Panc1 (cell line): ENCODE measurements around the gene KRI1. TPM values are rescaled to one million over a fixed set of nuclear protein-coding genes. Genes with fewer than 3 reads are reported as not detected.

ENCODE experiments used
- ATAC-seq: fragments of 200-7000 bp; cut with Tn5 transposase; 2 replicates; pipeline ENCODE4 v1.9.1; 2020; ENCODE audit warnings: mild to moderate bottlenecking, moderate library complexity
- BruUV-seq: library from RNA; stranded (reverse); fragments of 400-500 nt; replicated peaks from 2 replicates; lab custom pipeline; 2021; lab: Mats Ljungman, UMichigan
- CTCF ChIA-PET: fragments of 300-600 bp; sonication (Branson Sonifier 250); formaldehyde crosslinking; loops from one replicate; lab custom pipeline; 2022; ENCODE audit warnings: antibody characterized with exemption; lab: Charles Lee
- POLR2A ChIA-PET: fragments of 300-600 bp; sonication (Branson Sonifier 250); formaldehyde crosslinking; loops from one replicate; lab custom pipeline; 2022; ENCODE audit warnings: antibody characterized with exemption; lab: Charles Lee
- DNase-seq: peaks from one replicate; pipeline ENCODE4 v3.0.0-alpha.2; 2010; ENCODE audit warnings: low read depth, low spot score
- H3K27ac ChIP-seq: 2 replicates; pipeline ENCODE4 v1.5.1; 2011; ENCODE audit warnings: mild to moderate bottlenecking, low read length, inconsistent platforms
- H3K27me3 ChIP-seq: fragments of 200-500 bp; sonication (Bioruptor generic); 2 replicates; pipeline ENCODE4 v1.6.0; 2014; ENCODE audit warnings: low read length, inconsistent platforms; ENCODE audit not compliant: control insufficient read depth, insufficient read depth
- H3K36me3 ChIP-seq: fragments of 200-500 bp; sonication (Bioruptor generic); 2 replicates; pipeline ENCODE4 v1.5.1; 2014; ENCODE audit warnings: inconsistent platforms, mild to moderate bottlenecking, low read length, moderate library complexity; ENCODE audit not compliant: control insufficient read depth, insufficient read depth
- H3K4me1 ChIP-seq: 2 replicates; pipeline ENCODE4 v1.5.1; 2011; ENCODE audit warnings: inconsistent platforms, mild to moderate bottlenecking, low read length, moderate library complexity; ENCODE audit not compliant: control insufficient read depth, insufficient read depth
- H3K4me3 ChIP-seq, 2 experiments: 2 replicates each; pipeline ENCODE4 v1.5.1; 2011 to 2012; ENCODE audit warnings: low read depth in 2 of 2, low read length in 2 of 2, mild to moderate bottlenecking in 2 of 2, inconsistent platforms in 1 of 2, moderate library complexity in 1 of 2
- H3K9me3 ChIP-seq: fragments of 200-500 bp; sonication (Bioruptor generic); 2 replicates; pipeline ENCODE4 v1.5.1; 2014; ENCODE audit warnings: low read depth, mild to moderate bottlenecking, inconsistent platforms, low read length, moderate library complexity; ENCODE audit not compliant: control insufficient read depth, insufficient read depth
- POLR2AphosphoS5 ChIP-seq: IDR thresholded peaks from 2 replicates; pipeline ENCODE4 v1.6.1; 2012; ENCODE audit warnings: mild to moderate bottlenecking, low read depth, low read length, moderate library complexity
- SIN3A ChIP-seq: IDR thresholded peaks from 2 replicates; pipeline ENCODE4 v1.6.1; 2012; ENCODE audit warnings: low read depth, mild to moderate bottlenecking, low read length, moderate library complexity, borderline replicate concordance; ENCODE audit not compliant: insufficient read depth
- TCF7L2 ChIP-seq: IDR thresholded peaks from 2 replicates; pipeline ENCODE4 v1.6.1; 2011; ENCODE audit warnings: mild to moderate bottlenecking, low read depth, low read length, inconsistent platforms
- in situ Hi-C: cut with HindIII; loops from 2 replicates; pipeline ENCODE4 v1.10.0; 2016; ENCODE audit warnings: low sequenced_read_pairs, low pct_unique_long_range_greater_than_20kb
- intact Hi-C: fragments of 100-400 bp; cut with micrococcal nuclease; formaldehyde crosslinking; loops from one replicate; pipeline ENCODE4 v1.10.0; 2022; ENCODE audit not compliant: unreplicated experiment
- total RNA-seq: library from RNA; stranded (reverse); gene quantifications from one replicate; pipeline ENCODE4 v1.2.1, GENCODE V29; 2021; ENCODE audit not compliant: unreplicated experiment
- TF ChIP-seq, protein P1 (sequence below): fragments of 450-650 bp; IDR thresholded peaks from 2 replicates; pipeline ENCODE4 v1.5.1; 2017; ENCODE audit warnings: mild to moderate bottlenecking
- TF ChIP-seq, protein P2 (sequence below), 2 experiments: IDR thresholded peaks; 2 replicates each; pipeline ENCODE4 v1.6.1; 2011 to 2012; ENCODE audit warnings: low read depth in 2 of 2, control low read depth in 1 of 2, low read length in 1 of 2, mild to moderate bottlenecking in 1 of 2, moderate library complexity in 1 of 2; ENCODE audit not compliant: insufficient read depth in 1 of 2

Gene KRI1
- total RNA-seq, 1 experiment from 2014 or later: 34.5 TPM

DNA sequence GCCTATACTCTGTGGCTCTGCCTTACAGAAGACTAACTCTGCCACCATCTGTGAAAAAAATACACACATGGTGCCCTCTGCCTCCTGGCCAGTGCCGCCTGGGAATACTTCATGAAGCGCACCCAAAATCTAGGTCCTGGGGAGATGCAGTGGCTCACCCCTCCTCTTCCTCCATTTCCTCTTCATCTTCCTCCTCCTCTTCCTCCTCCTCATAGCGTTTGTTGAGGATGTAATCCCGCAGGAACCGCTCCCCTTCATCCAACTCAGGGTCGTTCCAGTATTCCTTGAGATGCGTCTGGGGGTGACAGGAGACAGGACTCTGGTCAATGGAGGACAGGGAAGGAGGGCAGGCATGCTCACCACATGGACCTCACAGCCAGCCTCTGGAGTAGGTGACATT lies 5.7 kb downstream of the KRI1 start:
- TF ChIP-seq, protein P1, sequence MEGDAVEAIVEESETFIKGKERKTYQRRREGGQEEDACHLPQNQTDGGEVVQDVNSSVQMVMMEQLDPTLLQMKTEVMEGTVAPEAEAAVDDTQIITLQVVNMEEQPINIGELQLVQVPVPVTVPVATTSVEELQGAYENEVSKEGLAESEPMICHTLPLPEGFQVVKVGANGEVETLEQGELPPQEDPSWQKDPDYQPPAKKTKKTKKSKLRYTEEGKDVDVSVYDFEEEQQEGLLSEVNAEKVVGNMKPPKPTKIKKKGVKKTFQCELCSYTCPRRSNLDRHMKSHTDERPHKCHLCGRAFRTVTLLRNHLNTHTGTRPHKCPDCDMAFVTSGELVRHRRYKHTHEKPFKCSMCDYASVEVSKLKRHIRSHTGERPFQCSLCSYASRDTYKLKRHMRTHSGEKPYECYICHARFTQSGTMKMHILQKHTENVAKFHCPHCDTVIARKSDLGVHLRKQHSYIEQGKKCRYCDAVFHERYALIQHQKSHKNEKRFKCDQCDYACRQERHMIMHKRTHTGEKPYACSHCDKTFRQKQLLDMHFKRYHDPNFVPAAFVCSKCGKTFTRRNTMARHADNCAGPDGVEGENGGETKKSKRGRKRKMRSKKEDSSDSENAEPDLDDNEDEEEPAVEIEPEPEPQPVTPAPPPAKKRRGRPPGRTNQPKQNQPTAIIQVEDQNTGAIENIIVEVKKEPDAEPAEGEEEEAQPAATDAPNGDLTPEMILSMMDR: no peak
- TF ChIP-seq, protein P2, sequence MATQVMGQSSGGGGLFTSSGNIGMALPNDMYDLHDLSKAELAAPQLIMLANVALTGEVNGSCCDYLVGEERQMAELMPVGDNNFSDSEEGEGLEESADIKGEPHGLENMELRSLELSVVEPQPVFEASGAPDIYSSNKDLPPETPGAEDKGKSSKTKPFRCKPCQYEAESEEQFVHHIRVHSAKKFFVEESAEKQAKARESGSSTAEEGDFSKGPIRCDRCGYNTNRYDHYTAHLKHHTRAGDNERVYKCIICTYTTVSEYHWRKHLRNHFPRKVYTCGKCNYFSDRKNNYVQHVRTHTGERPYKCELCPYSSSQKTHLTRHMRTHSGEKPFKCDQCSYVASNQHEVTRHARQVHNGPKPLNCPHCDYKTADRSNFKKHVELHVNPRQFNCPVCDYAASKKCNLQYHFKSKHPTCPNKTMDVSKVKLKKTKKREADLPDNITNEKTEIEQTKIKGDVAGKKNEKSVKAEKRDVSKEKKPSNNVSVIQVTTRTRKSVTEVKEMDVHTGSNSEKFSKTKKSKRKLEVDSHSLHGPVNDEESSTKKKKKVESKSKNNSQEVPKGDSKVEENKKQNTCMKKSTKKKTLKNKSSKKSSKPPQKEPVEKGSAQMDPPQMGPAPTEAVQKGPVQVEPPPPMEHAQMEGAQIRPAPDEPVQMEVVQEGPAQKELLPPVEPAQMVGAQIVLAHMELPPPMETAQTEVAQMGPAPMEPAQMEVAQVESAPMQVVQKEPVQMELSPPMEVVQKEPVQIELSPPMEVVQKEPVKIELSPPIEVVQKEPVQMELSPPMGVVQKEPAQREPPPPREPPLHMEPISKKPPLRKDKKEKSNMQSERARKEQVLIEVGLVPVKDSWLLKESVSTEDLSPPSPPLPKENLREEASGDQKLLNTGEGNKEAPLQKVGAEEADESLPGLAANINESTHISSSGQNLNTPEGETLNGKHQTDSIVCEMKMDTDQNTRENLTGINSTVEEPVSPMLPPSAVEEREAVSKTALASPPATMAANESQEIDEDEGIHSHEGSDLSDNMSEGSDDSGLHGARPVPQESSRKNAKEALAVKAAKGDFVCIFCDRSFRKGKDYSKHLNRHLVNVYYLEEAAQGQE (IDR thresholded peaks at IDR 0.05; ENCODE audit: insufficient read depth in 1 of 2, low read depth in 2 of 2, low read length in 1 of 2): no peak
- TF ChIP-seq POLR2AphosphoS5 (no peak), TCF7L2 (no peak), SIN3A (no peak)
- CTCF ChIA-PET: no interaction called here

DNA sequence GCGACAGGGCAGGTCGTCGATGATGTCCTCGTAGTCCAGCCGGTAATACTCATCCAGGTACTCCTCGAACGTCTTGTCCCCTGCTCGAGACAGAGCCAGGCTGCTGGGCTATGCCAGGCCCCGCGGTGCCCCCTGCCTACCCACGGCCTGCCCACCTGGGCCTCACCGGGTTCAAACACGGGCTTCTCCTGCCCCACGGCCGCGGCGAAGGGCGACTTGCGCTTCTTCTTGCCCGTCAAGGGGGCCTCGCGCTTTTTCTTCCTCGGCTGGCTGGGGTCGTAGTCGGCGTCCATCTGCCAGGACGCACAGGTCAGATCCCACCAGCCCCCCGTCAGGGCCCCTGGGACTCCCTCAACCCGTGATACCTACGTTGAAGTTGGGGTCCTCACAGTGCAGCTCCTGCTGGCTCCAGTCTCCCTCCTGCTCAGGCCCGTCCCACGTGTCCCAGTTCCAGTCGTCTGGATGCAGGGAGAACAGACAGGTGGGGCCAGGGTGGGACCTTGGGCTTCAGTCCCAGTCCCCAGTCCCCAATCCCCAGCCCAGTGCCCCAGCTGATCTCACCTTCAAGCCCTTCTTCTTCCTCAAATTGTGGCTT lies 8.1 kb downstream of the KRI1 start:
- no peak for TF ChIP-seq POLR2AphosphoS5
- TF ChIP-seq, protein P1: no peak
- TF ChIP-seq SIN3A: no peak
- Histone ChIP-seq H3K27ac (no peak overlapping the region), H3K4me1 (no peaks in the 10 kb centered on the region), H3K9me3 (no peaks in the 10 kb centered on the region), H3K4me3 (no peak overlapping the region), H3K36me3 (peaks cover 3% of the 10 kb centered on the region; the same call in 1 of the 2 replicates), H3K27me3 (no peaks in the 10 kb centered on the region)
- no TSS peak for BruUV-seq
- ATAC-seq (no peak), DNase-seq (no peak)
- ChIA-PET CTCF (interaction anchor here (0.6 kb wide), 1 partner anchor 26 kb away, joined by 3 read pairs; no protein-coding TSS in a partner anchor), POLR2A (no interaction called here)
- in situ Hi-C loops: no loop called here
- intact Hi-C loops: no loop called here

More for the DNA sequence above, 5.7 kb downstream of the KRI1 start:
- POLR2A ChIA-PET: no interaction called here
- H3K27ac ChIP-seq: no peak overlapping the region
- peaks cover 5% of the 10 kb centered on the region for H3K4me1 ChIP-seq
- intact Hi-C loops: no loop called here
- H3K9me3 ChIP-seq: no peaks in the 10 kb centered on the region
- no TSS peak for BruUV-seq
- no peaks in the 10 kb centered on the region for H3K27me3 ChIP-seq
- in situ Hi-C loops: no loop called here
- DNase-seq (no peak), ATAC-seq (no peak)
- peaks cover 3% of the 10 kb centered on the region for H3K36me3 ChIP-seq
- no peak overlapping the region for H3K4me3 ChIP-seq
